HG03571 (cell line): ENCODE data around the gene CCDC183.
"Not testable (repeated sequence)": the region's sequence is repeated elsewhere in the genome, so short reads cannot be mapped to it uniquely, and the experiment has no call there.

Experiments used
- ATAC-seq: cut with Tn5 transposase; IDR thresholded peaks from one replicate; pipeline ENCODE4 v1.9.1; 2021; ENCODE audit not compliant: unreplicated experiment

The CCDC183 gene

DNA sequence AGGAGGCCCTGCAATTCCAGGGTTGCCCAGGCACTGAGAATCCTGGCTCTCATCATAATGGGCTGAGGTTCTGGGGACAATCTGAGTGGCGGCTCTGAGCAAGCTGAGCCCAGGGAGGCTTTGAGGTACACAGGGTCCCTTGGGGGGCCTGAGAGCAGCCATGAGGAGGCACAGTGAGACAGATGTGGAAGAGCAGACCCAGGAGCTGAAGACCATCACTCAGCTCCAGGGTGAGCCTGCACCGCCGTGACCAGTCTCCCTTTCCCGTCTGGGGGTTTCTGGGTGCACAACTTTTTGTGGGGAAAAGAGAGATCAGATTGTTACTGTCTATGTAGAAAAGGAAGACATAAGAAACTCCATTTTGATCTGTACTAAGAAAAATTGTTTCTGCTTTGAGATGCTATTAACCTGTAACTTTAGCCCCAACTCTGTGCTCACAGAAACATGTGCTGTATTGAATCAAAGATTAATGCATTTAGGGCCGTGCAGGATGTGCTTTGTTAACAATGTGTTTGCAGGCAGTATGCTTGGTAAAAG lies at the start of gene CCDC183:
Gene CCDC183 (plus strand): TSS at position 101 of the 537 bp plus-strand sequence. CDS start 60 bp downstream, at position 161.
- no peak for ATAC-seq

DNA sequence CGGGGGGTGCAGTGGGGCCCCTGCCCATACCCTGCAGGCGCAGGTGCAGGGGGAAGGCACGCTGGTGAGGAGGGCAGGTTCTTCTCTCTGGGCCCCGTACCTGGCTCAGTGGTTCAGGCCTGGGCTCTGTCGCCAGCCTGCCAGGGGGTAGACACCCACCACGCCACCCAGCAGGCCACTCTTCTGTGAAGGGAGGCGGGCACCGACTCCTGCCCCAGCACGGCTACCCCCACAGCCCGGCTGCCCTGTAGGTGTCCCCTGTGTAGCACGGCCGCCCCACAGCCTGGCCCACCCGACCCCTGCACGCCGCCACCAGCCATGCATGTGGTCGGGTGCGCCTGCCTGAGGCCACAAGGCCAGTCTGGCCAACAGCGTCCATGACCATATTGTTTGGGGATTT lies 49.5 kb upstream of the CCDC183 start:
- no peak for ATAC-seq

DNA sequence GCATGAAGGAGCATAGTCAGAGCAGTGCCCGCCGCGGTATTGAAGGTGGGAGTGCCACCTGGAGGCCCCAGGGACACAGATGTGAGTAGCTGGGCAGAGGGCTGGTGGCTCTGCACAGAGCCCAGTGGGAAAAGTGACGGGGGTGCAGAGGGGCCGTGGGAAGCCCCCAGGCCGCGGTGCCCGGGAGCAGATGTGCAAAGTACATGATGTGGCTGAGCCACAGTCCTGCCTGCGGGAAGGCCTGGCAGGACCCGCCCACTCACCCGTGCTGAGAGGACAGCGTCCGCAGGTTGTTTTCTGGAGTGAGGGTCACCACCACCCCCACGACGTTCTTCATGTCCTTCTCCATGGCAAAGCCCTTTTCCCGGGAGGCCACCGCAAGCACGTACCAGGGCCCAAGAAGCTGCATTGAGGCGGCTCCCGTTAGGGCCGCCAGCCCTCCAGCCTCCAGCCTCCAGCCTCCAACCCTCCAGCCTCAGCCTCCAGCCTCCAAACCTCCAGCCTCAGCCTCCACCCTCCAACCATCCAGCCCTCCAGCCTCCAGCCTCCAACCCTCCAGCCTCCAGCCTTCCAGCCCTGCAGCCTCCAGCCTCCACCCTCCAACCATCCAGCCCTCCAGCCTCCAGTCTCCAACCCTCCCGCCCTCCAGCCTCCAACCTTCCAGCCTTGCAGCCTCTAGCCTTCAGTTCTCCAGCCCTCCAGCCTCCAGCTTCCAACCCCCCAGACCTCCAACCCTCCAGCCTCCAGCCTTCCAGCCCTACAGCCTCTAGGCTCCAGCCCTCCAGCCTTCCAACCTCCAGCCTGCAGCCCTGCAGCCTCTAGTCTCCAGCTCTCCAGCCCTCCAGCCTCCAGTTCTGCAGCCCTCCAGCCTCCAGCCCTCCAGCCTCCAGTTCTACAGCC lies 48.7 kb upstream of the CCDC183 start:
- ATAC-seq = no peak

DNA sequence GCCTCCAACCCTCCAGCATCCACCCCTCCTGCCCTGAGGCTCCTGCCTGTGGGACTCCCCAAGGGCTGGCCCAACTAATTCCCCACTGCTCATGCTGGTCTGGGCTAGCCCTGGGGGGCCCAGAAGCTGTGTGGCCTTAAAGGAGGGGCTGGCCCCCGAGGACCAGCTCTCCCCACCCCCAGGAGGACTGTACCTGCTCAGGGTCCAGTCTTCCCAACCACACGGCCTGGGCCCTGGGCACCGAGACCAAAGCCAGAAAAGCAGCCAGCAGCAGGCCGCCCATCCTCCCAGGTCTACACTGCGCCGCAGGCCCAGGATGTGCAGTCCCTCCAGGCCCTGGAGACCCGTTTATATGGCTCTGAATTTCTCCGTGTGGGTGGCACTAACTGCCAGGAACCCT lies 47.9 kb upstream of the CCDC183 start, which contains the start of gene LCN6:
Gene LCN6 (minus strand): TSS at position 325 of the 400 bp plus-strand sequence. CDS start 42 bp downstream, at position 283.
- no peak for ATAC-seq

DNA sequence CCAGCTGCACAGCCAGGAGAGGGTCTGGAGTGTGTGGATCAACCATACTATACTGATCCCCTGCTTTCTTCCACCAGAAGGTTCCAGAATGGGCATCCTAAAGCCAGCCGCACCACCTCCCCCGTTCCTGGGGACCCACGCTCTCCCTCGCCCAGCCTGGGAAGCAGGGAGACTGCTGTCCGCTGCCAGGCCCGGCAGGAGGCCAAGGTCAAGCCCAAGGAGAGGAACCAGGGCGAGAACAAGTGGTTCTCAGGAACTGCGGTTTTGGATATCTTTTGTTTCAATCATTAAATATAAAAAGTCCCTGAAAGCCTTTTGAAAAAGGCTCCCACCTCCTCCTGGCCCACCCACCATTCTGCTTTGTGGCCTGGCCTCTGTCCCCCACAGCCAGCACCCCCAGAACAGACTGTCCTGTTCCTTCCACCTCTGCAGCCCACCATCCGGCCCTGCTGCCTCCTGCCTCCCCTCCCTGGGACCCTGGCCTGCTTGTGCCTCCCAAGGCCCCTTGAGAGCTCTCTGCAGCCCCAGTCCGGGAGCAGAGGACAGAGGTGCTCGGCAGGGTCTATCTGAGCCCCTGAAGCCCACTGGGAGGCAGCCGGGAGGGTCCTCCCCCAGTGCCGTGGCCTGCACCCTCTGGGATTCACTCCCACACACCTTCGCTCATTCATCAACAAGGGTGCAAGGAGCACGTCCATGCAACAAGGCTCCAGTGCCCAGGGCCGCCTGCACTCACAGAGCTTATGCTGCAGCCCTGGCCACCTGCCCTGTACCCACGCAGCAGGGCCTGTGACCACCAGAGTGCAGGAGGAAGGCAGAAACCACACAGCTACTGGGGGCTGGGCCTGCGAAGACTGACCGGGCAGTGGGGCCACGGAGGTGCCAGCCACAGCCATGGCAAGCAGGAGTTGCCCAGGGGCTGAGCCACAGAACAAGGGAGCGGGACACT lies 47.2 kb upstream of the CCDC183 start:
- ATAC-seq = no peak

DNA sequence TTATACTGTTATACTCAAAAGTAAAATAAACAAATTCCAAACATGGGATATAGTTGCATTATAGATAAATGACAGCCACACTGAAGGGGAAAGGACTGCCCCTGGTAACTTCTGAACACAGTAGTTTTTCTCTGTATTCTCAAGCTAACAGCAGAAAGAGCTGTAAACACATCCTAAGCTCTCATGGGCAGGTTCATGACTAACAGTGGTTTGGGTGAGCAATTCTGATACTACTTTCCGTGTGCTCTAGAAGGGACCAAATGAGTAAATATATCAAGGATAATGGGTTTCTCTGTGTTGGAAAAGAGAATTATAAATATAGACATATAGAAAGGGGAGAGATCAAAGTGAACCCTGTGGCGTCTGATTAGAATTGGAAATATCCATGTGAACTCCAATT lies 45.6 kb upstream of the CCDC183 start:
- no peak for ATAC-seq

GRCh38 chr9:136751244-136751643 lies 44.9 kb upstream of the CCDC183 start:
- no peak for ATAC-seq

GRCh38 chr9:136751814-136752213 lies 44.3 kb upstream of the CCDC183 start:
- ATAC-seq = no peak

DNA sequence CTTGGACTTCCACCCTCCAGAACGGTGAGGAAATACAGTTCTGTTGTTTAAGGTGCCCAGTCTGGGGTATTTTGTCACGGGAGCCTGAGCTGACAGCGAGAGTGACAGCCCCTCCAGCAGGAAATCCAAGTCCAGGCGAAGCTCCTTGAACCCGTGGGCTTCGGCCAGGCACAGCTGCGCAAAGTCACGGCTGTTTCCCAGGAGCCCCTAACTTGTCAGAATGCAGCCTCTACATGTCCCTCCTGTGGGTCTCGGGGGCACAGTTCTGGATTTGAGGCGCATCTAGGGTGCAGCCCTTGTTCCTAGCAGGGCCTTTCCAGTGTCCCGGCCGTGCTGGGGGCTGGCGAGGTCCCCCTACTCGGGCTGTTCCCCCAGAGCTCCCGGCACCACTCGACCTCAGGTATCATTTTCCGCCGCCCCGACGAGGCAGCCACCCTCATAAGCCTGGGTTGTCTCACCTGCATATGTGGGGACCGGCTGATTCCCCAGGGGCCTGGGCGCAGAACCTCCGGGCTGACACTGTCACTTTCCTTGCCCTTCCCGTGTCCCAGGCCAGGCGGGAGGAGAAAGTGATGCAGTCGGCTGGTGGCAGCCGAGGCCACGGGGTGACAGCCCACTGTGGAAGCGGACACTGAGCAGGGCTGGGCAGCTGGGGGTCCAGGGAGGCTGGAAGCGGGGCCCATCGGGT lies 42.6 kb upstream of the CCDC183 start:
- ATAC-seq = no peak

- no peak for ATAC-seq
These were observed 42.0 kb upstream of the CCDC183 start for GRCh38 chr9:136754059-136754572.

DNA sequence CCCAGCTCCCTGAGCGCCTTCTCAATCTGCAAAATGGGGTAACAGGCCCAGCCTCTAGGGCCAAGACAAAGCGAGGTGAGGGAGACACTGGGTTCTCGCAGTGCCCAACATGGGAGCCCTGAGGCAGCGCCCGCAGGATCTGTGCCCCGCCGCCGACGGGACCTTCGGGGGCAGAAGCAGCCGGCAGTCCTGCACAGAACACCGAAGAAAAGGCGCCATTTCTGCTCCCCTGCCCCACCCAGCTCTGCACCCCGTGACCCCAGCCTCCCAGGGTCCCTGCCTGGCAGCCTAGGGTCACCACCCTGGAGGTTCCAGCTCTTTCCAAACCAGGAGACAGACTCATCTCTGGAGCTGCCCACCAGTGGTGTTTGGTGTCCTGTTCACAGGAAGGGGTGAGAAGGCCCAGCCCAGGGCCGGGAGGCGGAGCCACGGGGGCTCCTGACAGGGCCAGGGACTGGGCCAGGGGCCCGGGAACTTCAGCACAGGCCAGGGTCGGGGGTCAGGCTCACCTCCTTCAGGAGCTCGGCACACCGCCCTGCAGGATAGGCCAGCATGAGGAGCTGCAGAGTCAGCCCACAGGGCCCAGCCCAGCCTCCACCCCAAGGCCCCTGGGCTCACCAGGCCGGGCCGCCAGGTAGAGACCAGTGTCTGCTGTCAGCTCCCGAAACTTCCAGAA lies 41.4 kb upstream of the CCDC183 start:
- ATAC-seq = no peak

- ATAC-seq = not testable (repeated sequence)
These were observed 40.6 kb upstream of the CCDC183 start for GRCh38 chr9:136755302-136756133.

GRCh38 chr9:136756134-136756438 lies 40.1 kb upstream of the CCDC183 start:
- ATAC-seq = no peak

- no peak for ATAC-seq
These were observed 39.3 kb upstream of the CCDC183 start for GRCh38 chr9:136756836-136757235.

DNA sequence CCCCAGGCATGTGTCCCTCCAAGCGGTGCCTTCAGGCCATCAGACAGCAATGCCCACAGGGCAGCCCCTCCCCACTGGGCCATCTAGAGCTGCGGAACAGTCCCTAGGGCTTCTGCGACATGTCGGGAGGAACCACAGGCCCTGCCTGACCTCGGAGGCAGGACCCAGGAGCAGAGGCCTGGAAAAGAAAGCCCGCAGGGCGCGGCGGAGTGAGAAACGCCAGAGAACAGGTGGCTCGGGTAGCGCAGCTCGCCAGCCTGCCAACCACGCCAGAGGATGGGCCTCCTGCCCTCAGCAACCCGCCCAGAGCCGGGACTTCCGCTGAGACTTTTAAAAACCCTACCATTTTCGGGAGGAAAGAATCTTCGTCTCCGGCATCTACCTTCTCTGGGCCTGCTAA lies 38.8 kb upstream of the CCDC183 start:
- ATAC-seq = no peak

DNA sequence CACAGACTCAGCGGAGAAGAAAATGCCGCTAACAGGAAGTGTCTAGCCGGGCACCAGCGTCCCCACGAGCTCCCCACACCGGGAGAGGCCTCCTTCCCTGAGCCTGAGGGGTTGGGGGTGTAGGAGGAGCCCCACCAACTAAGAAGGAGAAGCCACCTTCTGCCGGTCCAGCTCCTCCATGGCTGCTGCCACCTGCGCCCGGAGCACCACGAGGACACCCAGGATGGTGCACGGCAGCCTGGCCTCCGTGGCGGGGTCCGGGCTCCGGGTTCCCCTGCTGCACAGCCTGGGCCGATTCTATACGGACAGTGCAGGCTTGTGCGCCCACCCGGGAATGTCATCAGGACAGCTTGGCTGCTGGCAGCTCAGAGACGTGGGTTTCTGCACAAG lies 38.4 kb upstream of the CCDC183 start:
- ATAC-seq = no peak

GRCh38 chr9:136759001-136759400 lies 37.1 kb upstream of the CCDC183 start:
- no peak for ATAC-seq

DNA sequence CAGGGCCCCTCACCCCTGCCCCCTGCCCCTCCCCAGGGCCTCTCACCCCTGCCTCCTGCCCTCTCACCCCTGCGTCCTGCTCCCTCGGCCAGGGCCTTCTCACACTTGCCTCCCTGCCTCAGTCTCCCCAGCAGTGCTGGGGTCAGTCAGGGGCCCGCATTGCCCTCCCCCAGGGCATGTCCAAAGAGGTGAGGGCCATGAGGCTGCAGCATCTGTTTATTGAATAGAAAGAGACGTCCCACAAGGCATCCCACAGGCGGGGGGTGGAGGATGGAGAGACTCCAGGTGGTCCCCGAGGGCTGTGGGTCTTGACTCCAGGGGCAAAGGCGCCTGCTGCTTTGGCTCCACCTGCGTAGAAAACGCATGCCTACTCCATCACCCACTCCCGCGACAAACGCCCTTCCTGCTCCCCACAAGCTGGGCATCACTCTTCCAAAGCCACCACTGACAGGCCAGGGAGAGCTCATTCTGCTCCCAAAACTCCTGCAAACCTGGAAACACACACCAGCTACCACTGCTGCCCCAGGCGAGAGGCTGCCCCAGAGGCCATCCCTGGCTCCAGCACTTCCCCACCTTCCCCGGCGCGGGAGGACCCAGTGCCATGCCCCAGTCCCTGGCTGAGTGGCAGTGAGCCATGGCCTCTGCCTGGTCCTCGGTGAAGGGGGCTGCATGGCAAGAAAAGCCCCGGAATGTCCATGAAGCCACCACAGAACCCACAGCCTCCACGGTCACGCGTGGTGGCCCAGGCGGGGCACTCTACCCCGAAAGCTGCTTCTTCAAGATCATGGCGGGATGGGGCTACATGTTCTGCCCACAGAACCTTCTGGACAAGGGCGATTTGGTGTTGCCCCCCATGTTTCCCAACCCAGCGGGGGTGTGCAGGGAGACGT lies 36.5 kb upstream of the CCDC183 start:
- ATAC-seq = no peak
